ENCODE data around the gene EYA2. TPM values are rescaled to one million over a fixed set of nuclear protein-coding genes. Genes with fewer than 3 reads are reported as not detected.

EYA2 gene
- total RNA-seq, 1 experiment from 2014 or later: 0.74 TPM

- Histone ChIP-seq H4K91ac (ENCODE audit: insufficient read length, low read depth, low read length) (no peak overlapping the region), H3K56ac (ENCODE audit: insufficient read length, low read depth, low read length) (no peak overlapping the region), H3K9me3 (ENCODE audit: control insufficient read depth, low read depth, low read length) (no peaks in the 10 kb centered on the region), H3K4me1 (ENCODE audit: insufficient read depth, low read length) (no peaks in the 10 kb centered on the region), H3K27me3 (ENCODE audit: insufficient read depth, low read length) (no peaks in the 10 kb centered on the region), H4K20me1 (ENCODE audit: control insufficient read depth, insufficient read depth, insufficient read length) (no peaks in the 10 kb centered on the region), H2AK5ac (ENCODE audit: insufficient read length, low read length) (no peak overlapping the region), H4K8ac (replicated peaks; ENCODE audit: insufficient read length, low read depth, low read length) (no peak overlapping the region), H2BK20ac (ENCODE audit: low read depth, low read length, poor library complexity, severe bottlenecking) (no peak overlapping the region), H3K4me2 (ENCODE audit: insufficient read depth, insufficient read length, low read length) (no peak overlapping the region), H2BK12ac (ENCODE audit: insufficient read length, low read depth, low read length) (no peak overlapping the region), H3K9ac (ENCODE audit: extremely low read depth, insufficient read length, low read length) (no peak overlapping the region), H2AFZ (ENCODE audit: low read length) (no peak overlapping the region), H3K79me2 (ENCODE audit: insufficient read depth, low read length) (no peaks in the 10 kb centered on the region), H2BK15ac (ENCODE audit: low read depth, low read length) (no peak overlapping the region), H2BK5ac (ENCODE audit: insufficient read length, low read length) (no peak overlapping the region), H3K14ac (ENCODE audit: insufficient read depth, low read length) (no peak overlapping the region), H3T11ph (ENCODE audit: low read length) (no peak overlapping the region), H3K79me1 (ENCODE audit: insufficient read depth, low read depth, low read length, poor library complexity, severe bottlenecking) (no peaks in the 10 kb centered on the region), H3K18ac (ENCODE audit: insufficient read length, low read depth, low read length) (no peak overlapping the region), H3K23me2 (ENCODE audit: insufficient read length, low read depth, low read length, poor library complexity, severe bottlenecking) (no peaks in the 10 kb centered on the region), H3K4ac (ENCODE audit: low read depth, low read length) (no peak overlapping the region), H3K23ac (ENCODE audit: insufficient read length, low read depth, low read length) (no peak overlapping the region), H3K27ac (ENCODE audit: insufficient read length, low read depth, low read length) (no peak overlapping the region), H4K5ac (ENCODE audit: insufficient read length, low read depth, low read length) (no peak overlapping the region), H2BK120ac (ENCODE audit: low read depth, low read length, poor library complexity, severe bottlenecking) (no peak overlapping the region)
- H3K27ac Mint-ChIP-seq: no peak overlapping the region
- no peak for DNase-seq
- H3K4me3 Mint-ChIP-seq: no peak overlapping the region
- no CpG with 5 or more reads among the region's 6 CpGs for WGBS (ENCODE audit: extremely low coverage, insufficient read length, low lambda C conversion rate)
- no peaks in the 10 kb centered on the region for H3K27me3 Mint-ChIP-seq (ENCODE audit: low read depth)
- peaks cover 5 to 13% of the 10 kb centered on the region in 2 experiments; a peak in 3 of 5 replicates for H3K9me3 Mint-ChIP-seq
- peaks cover 9 to 14% of the 10 kb centered on the region in 2 experiments; a peak in 3 of 4 replicates for H3K4me1 Mint-ChIP-seq
- no peak for TF ChIP-seq CTCF (conservative IDR thresholded peaks at IDR 0.05)
- H3K36me3 Mint-ChIP-seq (ENCODE audit: insufficient read depth in 1 of 3, low read depth in 3 of 3): peaks cover 0 to 7% (median 1%) of the 10 kb centered on the region in 3 experiments; a peak in 2 of 7 replicates
Measured at GRCh38 chr20:47136782-47137181, 242.1 kb downstream of the EYA2 start.
